HepG2 (cell line): ENCODE measurements around the gene INTS7. TPM values are rescaled to one million over a fixed set of nuclear protein-coding genes. Genes with fewer than 3 reads are reported as not detected.

ENCODE experiments used
- ASH2L ChIP-seq: fragments of 300-600, 200-600 bp; sonication (generic); IDR thresholded peaks from 2 replicates; pipeline ENCODE4 v1.7.0; 2017; ENCODE audit warnings: low read depth, mild to moderate bottlenecking, moderate library complexity, mixed read lengths, low read length; ENCODE audit not compliant: insufficient read length
- CCDC6 ChIP-seq: sonication (generic); formaldehyde crosslinking; IDR thresholded peaks from 2 replicates; pipeline ENCODE4 v1.8.1; 2022; ENCODE audit warnings: mild to moderate bottlenecking, missing genetic modification reagents, moderate library complexity
- CREB1 ChIP-seq, 2 experiments: fragments of 450-650 bp in 1 of 2; IDR thresholded peaks; 2 replicates each; pipeline ENCODE4 v1.6.1; 2016 to 2017; ENCODE audit warnings: control low read depth in 1 of 2, mild to moderate bottlenecking in 1 of 2, missing compliant biosample characterization in 1 of 2, missing genetic modification characterization in 1 of 2
- GMEB1 ChIP-seq: sonication (generic); formaldehyde crosslinking; IDR thresholded peaks from 2 replicates; pipeline ENCODE4 v1.5.1; 2020; ENCODE audit warnings: missing genetic modification reagents, mild to moderate bottlenecking, borderline replicate concordance
- GRHL1 ChIP-seq: sonication (generic); formaldehyde crosslinking; conservative IDR thresholded peaks from 2 replicates; pipeline ENCODE4 v1.8.0; 2022; ENCODE audit warnings: missing genetic modification reagents
- HNRNPH1 ChIP-seq: fragments of 200-400 bp; formaldehyde crosslinking; optimal IDR thresholded peaks from 2 replicates; pipeline ENCODE3; 2017; ENCODE audit warnings: mild to moderate bottlenecking, low read depth, low read length
- MEF2D ChIP-seq: sonication (generic); formaldehyde crosslinking; IDR thresholded peaks from 2 replicates; pipeline ENCODE4 v1.5.1; 2020; ENCODE audit warnings: mild to moderate bottlenecking, missing genetic modification reagents
- PCBP1 ChIP-seq: fragments of 200-400 bp; formaldehyde crosslinking; IDR thresholded peaks from 2 replicates; pipeline ENCODE4 v1.6.1; 2017; ENCODE audit warnings: mild to moderate bottlenecking, low read depth, low read length, borderline replicate concordance
- SP5 ChIP-seq: IDR thresholded peaks from 2 replicates; pipeline ENCODE4 v1.6.1; 2016; ENCODE audit warnings: low read depth, borderline replicate concordance
- SRSF1 ChIP-seq: fragments of 200-400 bp; formaldehyde crosslinking; optimal IDR thresholded peaks from 2 replicates; pipeline ENCODE3; 2017; ENCODE audit warnings: mild to moderate bottlenecking, low read depth, low read length, moderate library complexity
- THAP9 ChIP-seq: sonication (generic); formaldehyde crosslinking; IDR thresholded peaks from 2 replicates; pipeline ENCODE4; 2020; ENCODE audit warnings: missing genetic modification reagents, mild to moderate bottlenecking, borderline replicate concordance
- ZBTB7B ChIP-seq: sonication (generic); formaldehyde crosslinking; IDR thresholded peaks from 2 replicates; pipeline ENCODE4 v1.4.0; 2020; ENCODE audit warnings: missing genetic modification reagents
- ZFP1 ChIP-seq: IDR thresholded peaks from 2 replicates; pipeline ENCODE4 v1.6.1; 2016
- ZNF33A ChIP-seq: sonication (generic); formaldehyde crosslinking; IDR thresholded peaks from 2 replicates; pipeline ENCODE4 v1.5.1; 2020; ENCODE audit warnings: missing genetic modification reagents, mild to moderate bottlenecking, moderate library complexity, borderline replicate concordance
- ZNF468 ChIP-seq: sonication (generic); formaldehyde crosslinking; IDR thresholded peaks from 2 replicates; pipeline ENCODE4 v1.8.0; 2022; ENCODE audit warnings: mild to moderate bottlenecking, moderate library complexity, missing genetic modification reagents
- ZNF703 ChIP-seq: sonication (generic); formaldehyde crosslinking; IDR thresholded peaks from 2 replicates; pipeline ENCODE4 v1.5.1; 2020; ENCODE audit warnings: missing genetic modification reagents, mild to moderate bottlenecking, moderate library complexity, borderline replicate concordance
- ZNF713 ChIP-seq: sonication (generic); formaldehyde crosslinking; IDR thresholded peaks from 2 replicates; pipeline ENCODE4 v1.4.0; 2020; ENCODE audit warnings: mild to moderate bottlenecking, missing genetic modification reagents
- ZNF766 ChIP-seq: sonication (generic); formaldehyde crosslinking; IDR thresholded peaks from 2 replicates; pipeline ENCODE4 v1.5.0; 2020; ENCODE audit warnings: missing genetic modification reagents, borderline replicate concordance
- ZNF784 ChIP-seq: sonication (generic); formaldehyde crosslinking; IDR thresholded peaks from 2 replicates; pipeline ENCODE4 v1.5.1; 2020; ENCODE audit warnings: missing genetic modification reagents, mild to moderate bottlenecking, borderline replicate concordance
- polyA plus RNA-seq, 8 experiments: library from polyadenylated mRNA; depleted of rRNA in 3 of 8; stranded (reverse) in 7 of 8; unstranded in 1 of 8; fragments of >200 nt; fragmentation: Illumina TruSeq in 4 of 8; extraction: Trizol in 4 of 8; gene quantifications; 2 replicates each; pipeline versions ENCODE4 v1.2.1 to v1.2.3, GENCODE V29; 2011 to 2016; ENCODE audit warnings: low read depth in 4 of 8, missing spikeins in 1 of 8, mixed read lengths in 1 of 8; ENCODE audit not compliant: insufficient read depth in 1 of 8
- total RNA-seq, 5 experiments: library from RNA; depleted of rRNA; stranded (reverse); fragments of >200 nt; fragmentation: Illumina TruSeq; extraction: Trizol; gene quantifications; 2 replicates each; pipeline ENCODE4 v1.2.3, GENCODE V29; 2016; ENCODE audit warnings: low read depth in 1 of 5
- TF ChIP-seq, protein P1 (sequence below): IDR thresholded peaks from 2 replicates; pipeline ENCODE4 v1.6.1; 2012; ENCODE audit warnings: inconsistent platforms

INTS7 gene
- total and polyA plus RNA-seq, 2 of the 13 experiments (the other 11 are each of a cell fraction or from before 2014, with no cell fraction given), result 18.3 to 22.4 TPM

- TF ChIP-seq GRHL1 (CRISPR knock-in tag) (no peak), ZNF766 (CRISPR knock-in tag) (no peak), CCDC6 (CRISPR knock-in tag) (no peak), THAP9 (CRISPR knock-in tag) (no peak), SP5 (CRISPR knock-in tag) (no peak), ZBTB7B (0 out of 2 replicates have a peak, but pooled peaks have one; percentile 20), SRSF1 (no peak), CREB1 (IDR thresholded peaks at IDR 0.05) (no peak), CREB1 (CRISPR knock-in tag; IDR thresholded peaks at IDR 0.05) (peak; percentile 76), ASH2L (peak; percentile 87), ZNF33A (CRISPR knock-in tag) (no peak), HNRNPH1 (no peak), MEF2D (CRISPR knock-in tag) (no peak), ZNF784 (CRISPR knock-in tag) (no peak), ZNF468 (CRISPR knock-in tag) (no peak), ZNF713 (no peak), GMEB1 (CRISPR knock-in tag) (no peak), PCBP1 (no peak), ZFP1 (CRISPR knock-in tag) (no peak), ZNF703 (CRISPR knock-in tag) (no peak)
- TF ChIP-seq, protein P1, sequence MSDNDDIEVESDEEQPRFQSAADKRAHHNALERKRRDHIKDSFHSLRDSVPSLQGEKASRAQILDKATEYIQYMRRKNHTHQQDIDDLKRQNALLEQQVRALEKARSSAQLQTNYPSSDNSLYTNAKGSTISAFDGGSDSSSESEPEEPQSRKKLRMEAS, result no peak
Observed at GRCh38 chr1:212035835-212036605, 663 bp upstream of the INTS7 start (continued).
